GM21576 (cell line): ENCODE data around the gene CHSY3.

Experiments used
- ATAC-seq: cut with Tn5 transposase; IDR thresholded peaks from one replicate; pipeline ENCODE4 v1.9.1; 2021; ENCODE audit warnings: mild to moderate bottlenecking, moderate library complexity; ENCODE audit not compliant: unreplicated experiment

Gene CHSY3

DNA sequence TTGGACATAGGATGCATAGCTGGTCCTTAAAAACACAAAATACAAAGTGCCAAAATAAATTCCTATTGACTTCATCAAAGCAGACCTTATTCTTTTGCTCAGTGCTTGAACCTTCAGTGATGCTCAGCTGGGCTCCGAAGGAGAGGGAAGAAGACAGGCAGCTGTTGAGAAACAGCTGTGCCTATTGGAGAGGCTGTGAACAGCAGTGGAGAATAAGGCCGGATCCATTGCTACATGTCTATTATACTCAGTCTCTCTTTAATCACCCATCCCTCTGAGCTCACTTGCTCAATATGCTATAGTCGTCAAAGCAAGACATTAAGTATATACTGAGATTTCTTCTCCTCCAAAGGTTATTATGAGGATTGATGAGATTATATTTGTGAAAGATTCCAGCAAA is 174.4 kb downstream of the CHSY3 start:
- no peak for ATAC-seq

DNA sequence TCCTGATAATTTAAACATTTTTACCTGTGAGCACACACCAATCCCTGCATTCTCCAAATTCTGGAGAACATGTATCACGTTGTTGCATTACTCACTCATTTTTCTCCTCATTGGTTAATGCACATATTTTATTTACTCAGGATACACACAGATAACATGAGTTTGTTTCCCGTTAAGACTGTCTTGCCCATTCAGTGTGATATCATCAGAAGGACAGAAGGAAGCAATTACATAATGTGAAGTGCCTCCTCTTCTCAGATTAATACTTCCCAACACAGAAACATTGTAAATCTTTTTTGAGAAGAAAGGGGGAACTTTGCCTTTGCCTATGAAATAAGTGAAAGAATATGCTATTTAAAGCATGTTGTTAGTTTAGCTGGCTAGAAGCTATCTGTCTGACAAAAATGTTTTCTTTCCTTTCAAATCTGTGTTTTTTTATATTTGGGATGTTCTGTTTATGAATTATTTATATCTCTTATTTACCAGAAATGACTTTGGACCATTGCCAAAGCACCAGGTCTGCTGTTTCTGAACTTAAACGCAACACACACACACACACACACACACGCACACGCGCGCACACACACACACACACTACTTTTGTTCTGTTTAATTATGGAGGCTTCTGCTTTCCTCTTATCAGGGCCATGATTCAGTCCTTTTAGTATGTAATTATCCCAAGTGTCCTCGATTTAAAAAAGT is 186.5 kb downstream of the CHSY3 start:
- ATAC-seq, result no peak

GRCh38 chr5:130092991-130093390 is 188.7 kb downstream of the CHSY3 start:
- ATAC-seq, result no peak

DNA sequence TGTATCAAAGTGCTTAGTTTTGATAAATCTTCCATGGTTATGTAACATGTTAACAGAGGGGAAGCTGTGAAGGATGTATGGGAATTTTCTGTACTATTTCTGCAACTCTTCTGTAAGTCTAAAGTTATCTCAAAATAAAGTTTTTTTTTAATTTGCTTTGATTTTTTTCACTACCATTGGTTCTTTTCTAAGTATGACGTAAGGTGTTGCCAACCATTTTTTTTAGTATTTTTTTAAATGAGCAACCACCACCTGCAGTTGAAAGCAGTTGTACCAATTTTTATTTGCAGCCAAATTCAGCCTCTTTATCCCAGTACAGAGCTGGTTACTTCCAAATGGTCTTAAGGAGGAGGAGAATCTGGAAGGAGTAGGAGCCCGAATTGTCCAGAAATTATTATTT is 192.2 kb downstream of the CHSY3 start:
- ATAC-seq, result no peak

DNA sequence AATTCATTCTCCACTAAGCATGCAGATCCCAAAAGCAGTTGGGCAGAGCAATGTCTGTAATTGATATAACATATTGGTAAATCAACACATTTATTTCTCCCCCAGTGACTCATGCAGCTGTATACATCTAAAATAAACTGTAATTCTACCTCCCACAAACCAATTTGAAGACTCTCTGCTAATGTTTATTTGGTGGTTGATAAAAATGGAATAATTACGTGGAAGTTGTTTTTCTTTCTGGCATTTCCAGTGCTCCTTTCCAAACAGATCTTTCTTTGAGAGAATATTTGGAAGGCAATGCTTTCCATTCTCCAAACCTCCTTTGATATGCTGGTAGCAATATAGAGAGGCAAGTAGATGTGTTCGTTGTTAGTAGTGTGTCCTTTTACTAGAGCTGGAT is 194.7 kb downstream of the CHSY3 start:
- no peak for ATAC-seq

DNA sequence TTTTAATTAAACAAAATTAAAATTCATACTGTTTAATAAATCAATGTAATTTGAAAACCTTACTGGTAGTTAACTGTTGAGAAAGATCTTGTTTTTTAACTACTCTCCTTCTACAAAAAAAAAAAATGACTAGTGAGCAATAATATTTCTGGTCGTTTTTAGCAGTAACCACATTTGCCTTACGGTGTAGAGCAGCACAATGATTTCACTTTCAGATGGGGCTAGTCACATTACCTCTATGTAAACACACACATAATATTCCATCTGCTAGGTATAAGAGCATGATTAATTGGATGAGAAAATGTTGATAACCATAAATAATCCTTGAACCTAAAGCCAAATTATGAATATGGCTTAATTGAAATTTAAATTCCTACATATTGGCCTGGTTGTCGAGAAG is 198.1 kb downstream of the CHSY3 start:
- ATAC-seq, result no peak

GRCh38 chr5:130102960-130103359 is 198.7 kb downstream of the CHSY3 start:
- ATAC-seq, result no peak

DNA sequence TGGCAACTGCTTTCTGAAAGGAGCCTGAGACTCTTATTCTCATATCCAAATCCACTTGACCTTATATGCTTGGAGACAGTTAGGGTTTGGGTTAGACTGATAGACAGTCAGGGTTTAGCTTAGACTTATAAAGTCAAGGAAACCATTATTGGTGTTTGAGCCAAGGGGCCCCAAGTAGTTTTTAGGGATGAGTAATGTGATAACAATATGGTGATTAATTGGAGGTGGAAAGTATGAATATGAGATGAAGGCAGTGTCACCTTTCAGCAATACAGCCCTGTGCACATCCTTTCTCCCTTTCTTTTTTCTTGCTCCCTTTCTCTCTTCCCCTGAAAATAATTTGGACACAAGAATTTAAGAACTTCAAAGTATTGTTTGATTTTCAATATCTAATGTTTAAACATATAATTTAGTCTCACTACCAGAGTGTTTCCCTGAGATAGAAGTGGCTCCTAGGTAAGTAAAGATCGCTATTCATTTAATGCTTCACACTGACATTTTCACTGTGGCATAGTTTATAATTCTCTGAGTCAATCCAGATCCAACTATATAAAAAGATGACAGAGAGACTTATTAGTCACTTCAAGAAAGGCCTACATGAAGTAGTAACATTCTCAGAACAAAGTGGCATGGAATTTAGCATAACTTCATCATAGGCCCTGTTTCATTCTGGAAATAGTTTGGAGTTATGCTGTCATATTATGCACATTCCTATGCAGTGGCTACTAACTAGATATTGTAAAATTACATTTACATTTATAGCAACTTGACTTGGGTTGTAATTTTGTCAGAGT is 200.8 kb downstream of the CHSY3 start:
- ATAC-seq, result no peak

GRCh38 chr5:130106480-130106879 is 202.2 kb downstream of the CHSY3 start:
- ATAC-seq, result no peak

DNA sequence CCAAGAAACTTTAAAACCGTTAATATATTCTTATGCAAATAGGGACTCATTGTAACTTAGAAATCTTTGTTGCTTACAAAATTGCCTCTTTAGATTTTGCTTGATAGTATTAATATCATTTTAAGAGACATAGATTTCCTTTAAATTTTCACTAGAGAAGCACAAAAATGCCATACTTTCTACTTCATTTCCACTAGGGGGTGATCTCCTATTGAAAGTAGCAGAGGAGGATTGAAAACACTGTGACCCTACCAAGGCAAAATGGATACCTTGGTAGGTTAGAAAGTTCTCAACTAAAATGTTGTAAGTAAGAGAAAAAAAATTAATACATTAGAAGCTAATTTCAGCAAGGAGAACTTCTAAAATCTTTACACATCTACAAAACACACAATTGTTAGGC is 204.9 kb downstream of the CHSY3 start:
- ATAC-seq, result peak; percentile 44

DNA sequence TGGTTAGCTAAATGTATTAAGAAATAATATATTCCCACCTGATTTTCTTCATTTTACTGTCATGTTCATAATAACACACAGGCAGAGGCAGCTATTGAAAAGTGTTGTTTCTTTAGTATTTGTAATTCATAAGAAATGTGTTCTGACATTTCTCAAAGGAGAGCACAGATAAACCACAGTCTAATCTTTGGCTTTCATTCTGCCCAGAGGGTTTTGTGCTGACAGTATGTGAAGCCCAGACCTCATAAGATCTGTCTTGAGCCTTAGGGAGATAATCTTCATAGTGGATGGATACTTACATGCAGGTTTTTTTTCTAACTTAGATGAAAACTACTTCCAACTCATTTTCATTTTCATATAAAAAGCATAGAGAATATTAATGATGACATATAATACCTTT is 206.1 kb downstream of the CHSY3 start:
- ATAC-seq, result no peak

DNA sequence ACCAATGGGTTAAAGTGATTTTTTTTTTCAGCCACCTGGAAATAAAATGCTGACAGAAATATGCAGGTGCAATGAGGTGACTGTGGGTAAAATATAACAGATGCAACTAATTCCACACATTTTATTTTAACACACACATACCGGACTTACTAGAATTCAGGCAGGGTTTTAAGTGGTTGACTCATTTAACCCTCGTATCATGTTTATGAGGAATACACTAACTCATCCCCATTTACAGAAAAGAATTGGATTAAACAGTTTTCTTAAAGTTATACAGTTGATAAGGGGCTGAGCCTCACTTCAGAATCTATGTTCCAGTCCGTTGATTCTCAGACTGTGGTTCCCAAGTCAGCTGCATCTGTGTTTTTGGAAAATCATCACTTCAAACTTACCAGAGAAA is 207.5 kb downstream of the CHSY3 start:
- ATAC-seq, result no peak

GRCh38 chr5:130112246-130112645 is 208.0 kb downstream of the CHSY3 start:
- ATAC-seq, result peak; percentile 76

GRCh38 chr5:130115686-130116085 is 211.4 kb downstream of the CHSY3 start:
- ATAC-seq, result no peak

DNA sequence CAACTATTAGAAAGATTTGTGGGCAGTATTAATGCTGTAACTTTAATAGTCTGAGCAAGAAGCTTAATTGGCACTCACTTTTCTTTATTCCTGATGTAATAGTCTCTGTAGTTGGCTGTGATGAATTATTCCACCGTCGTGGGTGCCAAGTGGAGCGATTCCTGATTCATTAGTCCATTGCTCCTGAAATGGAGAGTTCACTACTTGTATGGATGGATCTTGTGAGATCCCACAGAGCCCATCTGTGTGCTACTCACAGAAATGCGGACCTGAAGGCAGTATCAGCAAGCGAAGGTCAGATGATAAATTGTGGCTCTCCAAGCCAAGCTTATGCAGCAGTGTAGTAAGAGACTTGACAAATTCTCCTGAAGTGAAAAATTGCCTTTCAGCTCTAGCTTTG is 212.2 kb downstream of the CHSY3 start:
- ATAC-seq, result no peak

DNA sequence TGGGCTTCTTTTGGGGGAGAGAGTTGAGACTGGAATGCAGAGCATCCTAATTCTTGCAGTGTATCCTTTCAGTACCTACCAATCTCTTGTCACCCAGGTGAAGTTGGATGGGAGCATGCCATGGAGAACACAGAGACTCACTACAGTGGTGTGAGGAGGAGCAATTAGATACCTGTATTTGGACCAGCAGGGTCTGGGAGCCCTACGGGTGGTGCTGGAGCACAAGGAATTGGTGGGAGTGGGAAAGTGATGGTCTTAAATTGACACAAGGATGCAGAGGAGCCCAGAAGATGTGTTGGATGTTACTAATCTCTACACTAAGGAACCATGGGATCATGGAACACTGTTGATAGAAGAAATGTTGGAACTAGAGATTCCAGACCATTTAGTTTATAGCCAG is 212.7 kb downstream of the CHSY3 start:
- no peak for ATAC-seq

DNA sequence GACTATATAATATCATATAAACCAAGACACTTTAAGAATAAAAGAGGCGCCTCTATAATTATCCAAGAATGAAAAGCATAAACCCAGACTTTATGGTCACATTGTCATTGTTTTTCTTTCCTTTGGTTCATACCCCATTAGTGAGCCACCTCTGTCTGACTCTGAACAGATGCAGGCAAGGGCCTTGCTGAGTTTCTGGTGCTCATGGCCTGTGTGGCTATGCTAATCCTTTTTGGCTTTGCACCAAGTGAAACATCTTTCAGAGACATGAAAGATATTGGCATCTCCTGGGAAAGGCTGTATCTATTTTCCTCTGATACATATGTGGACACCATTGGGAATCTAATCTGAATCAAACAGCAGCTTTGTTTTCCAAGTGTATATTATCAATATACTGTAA is 222.5 kb downstream of the CHSY3 start:
- no peak for ATAC-seq

DNA sequence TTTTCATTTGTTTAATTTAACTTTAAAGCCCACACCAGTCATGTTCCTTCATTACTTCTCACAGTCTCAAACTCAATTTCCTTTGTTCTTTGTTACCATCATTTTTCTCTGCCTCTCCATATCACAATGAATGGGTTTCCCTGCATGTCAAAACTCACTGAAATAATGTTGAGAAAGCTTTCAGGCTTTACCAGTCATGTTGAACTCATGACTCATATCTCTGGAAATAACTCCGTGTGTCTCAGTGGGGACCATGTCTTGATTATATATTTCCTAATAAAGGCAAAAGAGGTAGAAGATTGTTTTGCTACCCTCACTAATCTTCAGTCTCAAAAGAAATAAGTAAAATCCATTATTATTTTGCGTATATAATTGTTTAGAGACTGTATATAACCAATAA is 231.2 kb downstream of the CHSY3 start:
- no peak for ATAC-seq

DNA sequence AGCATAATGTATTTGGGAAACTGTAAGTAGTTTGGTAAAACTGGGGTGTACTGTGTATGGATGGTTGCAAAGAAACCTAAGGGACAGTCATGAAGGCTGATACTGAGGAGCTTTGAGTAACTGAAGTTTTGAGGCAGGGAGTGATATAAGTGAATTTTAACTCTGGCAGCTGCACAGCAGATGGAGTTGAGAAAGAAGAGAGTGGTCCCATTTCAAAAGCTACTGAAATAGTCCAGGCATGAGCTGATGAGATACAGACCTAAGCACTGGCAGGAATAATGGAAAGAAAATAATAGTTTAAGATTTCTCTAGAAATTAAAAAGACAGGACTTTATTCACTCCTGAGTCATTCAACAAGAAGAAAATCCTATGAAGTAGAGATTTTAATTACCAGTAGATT is 232.0 kb downstream of the CHSY3 start:
- ATAC-seq, result no peak

GRCh38 chr5:130137681-130138080 is 233.4 kb downstream of the CHSY3 start:
- no peak for ATAC-seq

GRCh38 chr5:130138406-130139045 is 234.3 kb downstream of the CHSY3 start:
- no peak for ATAC-seq
